Activated CD4-positive, alpha-beta T cell treated with anti-CD3 and anti-CD28 coated beads, Interleukin-2, Interleukin-6, amounts not matched to agents 100 ng/mL and 50 ng/mL, durations not matched to agents 16 hours and 8 hours (primary cell): ENCODE measurements around the gene ZNF468.
"Not testable (repeated sequence)": the region's sequence is repeated elsewhere in the genome, so short reads cannot be mapped to it uniquely, and the experiment has no call there.

Experiments
- DNase-seq: peaks from one replicate; pipeline ENCODE4 v3.0.0-alpha.2; 2020

Gene ZNF468

GRCh38 chr19:52823676-52824075 lies 33.7 kb downstream of the ZNF468 start:
- DNase-seq = no peak

GRCh38 chr19:52821204-52821960 lies 36.0 kb downstream of the ZNF468 start, which contains the start of gene ZNF28:
Gene ZNF28, minus strand, starts transcription at chr19:52821633. Its CDS starts 3,675 bp downstream, at chr19:52817958.
- peak; percentile 69 for DNase-seq

- peak; percentile 18 for DNase-seq
These were observed 36.8 kb downstream of the ZNF468 start for GRCh38 chr19:52820472-52821203.

- DNase-seq = no peak
These were observed 47.6 kb downstream of the ZNF468 start for GRCh38 chr19:52809801-52810200.

GRCh38 chr19:52799950-52800640 lies 57.3 kb downstream of the ZNF468 start:
- not testable (repeated sequence) for DNase-seq

- no peak for DNase-seq
These were observed 68.0 kb downstream of the ZNF468 start for GRCh38 chr19:52789440-52789839.
